Measurements from ENCODE around the gene DUSP19.

DNA sequence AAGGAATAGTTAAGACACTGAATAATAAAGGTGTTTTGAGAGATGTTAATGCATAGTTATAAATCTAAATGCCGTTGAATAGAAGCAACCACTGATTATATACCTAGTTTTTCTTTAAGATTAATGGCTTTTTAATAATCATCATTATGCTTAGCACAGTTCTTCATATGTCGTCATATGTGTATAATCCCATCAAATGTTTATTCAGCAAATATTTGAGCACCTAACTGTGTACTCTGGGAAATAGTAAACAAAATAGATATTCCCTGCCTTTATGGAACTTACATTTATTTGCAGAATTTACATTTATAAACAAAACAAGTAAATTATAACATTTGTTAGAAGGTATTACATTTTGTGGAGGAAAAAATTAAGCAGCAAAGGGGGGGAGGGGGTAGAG is 55.5 kb downstream of the DUSP19 start:
- TF ChIP-seq ZNF614 (CRISPR knock-in tag; IDR thresholded peaks at IDR 0.05; ENCODE audit: borderline replicate concordance) (no peak), ARNTL (CRISPR knock-in tag; IDR thresholded peaks at IDR 0.05) (no peak), POLR2A (IDR thresholded peaks at IDR 0.05; ENCODE audit: insufficient read depth in 1 of 2, low read depth in 2 of 2, low read length in 2 of 2) (no peak), ZFP90 (CRISPR knock-in tag; IDR thresholded peaks at IDR 0.05; ENCODE audit: borderline replicate concordance) (no peak), HNF4A (CRISPR knock-in tag; IDR thresholded peaks at IDR 0.05) (no peak), ESRRA (CRISPR knock-in tag; IDR thresholded peaks at IDR 0.05; ENCODE audit: low read depth) (no peak), ZNF296 (CRISPR knock-in tag; conservative IDR thresholded peaks at IDR 0.05) (no peak), EZH2 (conservative IDR thresholded peaks at IDR 0.05; ENCODE audit: low read depth, low read length) (no peak)
- TF ChIP-seq, protein P1, sequence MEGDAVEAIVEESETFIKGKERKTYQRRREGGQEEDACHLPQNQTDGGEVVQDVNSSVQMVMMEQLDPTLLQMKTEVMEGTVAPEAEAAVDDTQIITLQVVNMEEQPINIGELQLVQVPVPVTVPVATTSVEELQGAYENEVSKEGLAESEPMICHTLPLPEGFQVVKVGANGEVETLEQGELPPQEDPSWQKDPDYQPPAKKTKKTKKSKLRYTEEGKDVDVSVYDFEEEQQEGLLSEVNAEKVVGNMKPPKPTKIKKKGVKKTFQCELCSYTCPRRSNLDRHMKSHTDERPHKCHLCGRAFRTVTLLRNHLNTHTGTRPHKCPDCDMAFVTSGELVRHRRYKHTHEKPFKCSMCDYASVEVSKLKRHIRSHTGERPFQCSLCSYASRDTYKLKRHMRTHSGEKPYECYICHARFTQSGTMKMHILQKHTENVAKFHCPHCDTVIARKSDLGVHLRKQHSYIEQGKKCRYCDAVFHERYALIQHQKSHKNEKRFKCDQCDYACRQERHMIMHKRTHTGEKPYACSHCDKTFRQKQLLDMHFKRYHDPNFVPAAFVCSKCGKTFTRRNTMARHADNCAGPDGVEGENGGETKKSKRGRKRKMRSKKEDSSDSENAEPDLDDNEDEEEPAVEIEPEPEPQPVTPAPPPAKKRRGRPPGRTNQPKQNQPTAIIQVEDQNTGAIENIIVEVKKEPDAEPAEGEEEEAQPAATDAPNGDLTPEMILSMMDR (CRISPR knock-in tag; IDR thresholded peaks at IDR 0.05): no peak
- TF ChIP-seq, protein P2, sequence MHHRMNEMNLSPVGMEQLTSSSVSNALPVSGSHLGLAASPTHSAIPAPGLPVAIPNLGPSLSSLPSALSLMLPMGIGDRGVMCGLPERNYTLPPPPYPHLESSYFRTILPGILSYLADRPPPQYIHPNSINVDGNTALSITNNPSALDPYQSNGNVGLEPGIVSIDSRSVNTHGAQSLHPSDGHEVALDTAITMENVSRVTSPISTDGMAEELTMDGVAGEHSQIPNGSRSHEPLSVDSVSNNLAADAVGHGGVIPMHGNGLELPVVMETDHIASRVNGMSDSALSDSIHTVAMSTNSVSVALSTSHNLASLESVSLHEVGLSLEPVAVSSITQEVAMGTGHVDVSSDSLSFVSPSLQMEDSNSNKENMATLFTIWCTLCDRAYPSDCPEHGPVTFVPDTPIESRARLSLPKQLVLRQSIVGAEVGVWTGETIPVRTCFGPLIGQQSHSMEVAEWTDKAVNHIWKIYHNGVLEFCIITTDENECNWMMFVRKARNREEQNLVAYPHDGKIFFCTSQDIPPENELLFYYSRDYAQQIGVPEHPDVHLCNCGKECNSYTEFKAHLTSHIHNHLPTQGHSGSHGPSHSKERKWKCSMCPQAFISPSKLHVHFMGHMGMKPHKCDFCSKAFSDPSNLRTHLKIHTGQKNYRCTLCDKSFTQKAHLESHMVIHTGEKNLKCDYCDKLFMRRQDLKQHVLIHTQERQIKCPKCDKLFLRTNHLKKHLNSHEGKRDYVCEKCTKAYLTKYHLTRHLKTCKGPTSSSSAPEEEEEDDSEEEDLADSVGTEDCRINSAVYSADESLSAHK (CRISPR knock-in tag; IDR thresholded peaks at IDR 0.05; ENCODE audit: borderline replicate concordance): no peak
- TF ChIP-seq, protein P3, sequence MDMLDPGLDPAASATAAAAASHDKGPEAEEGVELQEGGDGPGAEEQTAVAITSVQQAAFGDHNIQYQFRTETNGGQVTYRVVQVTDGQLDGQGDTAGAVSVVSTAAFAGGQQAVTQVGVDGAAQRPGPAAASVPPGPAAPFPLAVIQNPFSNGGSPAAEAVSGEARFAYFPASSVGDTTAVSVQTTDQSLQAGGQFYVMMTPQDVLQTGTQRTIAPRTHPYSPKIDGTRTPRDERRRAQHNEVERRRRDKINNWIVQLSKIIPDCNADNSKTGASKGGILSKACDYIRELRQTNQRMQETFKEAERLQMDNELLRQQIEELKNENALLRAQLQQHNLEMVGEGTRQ (IDR thresholded peaks at IDR 0.05; ENCODE audit: low read depth, low read length): no peak
- TF ChIP-seq, protein P3 (CRISPR knock-in tag; IDR thresholded peaks at IDR 0.05; ENCODE audit: borderline replicate concordance): no peak
- TF ChIP-seq, protein P4, sequence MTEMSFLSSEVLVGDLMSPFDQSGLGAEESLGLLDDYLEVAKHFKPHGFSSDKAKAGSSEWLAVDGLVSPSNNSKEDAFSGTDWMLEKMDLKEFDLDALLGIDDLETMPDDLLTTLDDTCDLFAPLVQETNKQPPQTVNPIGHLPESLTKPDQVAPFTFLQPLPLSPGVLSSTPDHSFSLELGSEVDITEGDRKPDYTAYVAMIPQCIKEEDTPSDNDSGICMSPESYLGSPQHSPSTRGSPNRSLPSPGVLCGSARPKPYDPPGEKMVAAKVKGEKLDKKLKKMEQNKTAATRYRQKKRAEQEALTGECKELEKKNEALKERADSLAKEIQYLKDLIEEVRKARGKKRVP (CRISPR knock-in tag; IDR thresholded peaks at IDR 0.05): no peak
